Activated naive CD8-positive, alpha-beta T cell treated with anti-CD3 and anti-CD28 coated beads, Interleukin-2, amount 50 U/mL, for 24 hours (primary cell): ENCODE measurements around the gene CYTH3.

Experiments used
- ATAC-seq: fragments of 150-1000 bp; cut with Tn5 transposase; one replicate; pipeline ENCODE4 v1.10.0; 2021
- DNase-seq: peaks from one replicate; pipeline ENCODE4 v3.0.0; 2021
- H3K27ac Mint-ChIP-seq: one replicate; pipeline ENCODE4 v1.8.0; 2021; ENCODE audit warnings: mild to moderate bottlenecking, mixed read lengths
- H3K27me3 Mint-ChIP-seq: one replicate; pipeline ENCODE4 v1.8.0; 2021; ENCODE audit warnings: mixed read lengths
- H3K36me3 Mint-ChIP-seq: one replicate; pipeline ENCODE4 v1.8.0; 2021; ENCODE audit warnings: low read depth, mixed read lengths
- H3K4me1 Mint-ChIP-seq: one replicate; pipeline ENCODE4 v1.8.0; 2021; ENCODE audit warnings: mixed read lengths
- H3K4me3 Mint-ChIP-seq: one replicate; pipeline ENCODE4 v1.8.0; 2021; ENCODE audit warnings: mild to moderate bottlenecking, moderate library complexity, mixed read lengths
- H3K9me3 Mint-ChIP-seq: one replicate; pipeline ENCODE4 v1.8.0; 2021; ENCODE audit warnings: mixed read lengths

CYTH3 gene

GRCh38 chr7:6256677-6257535, 15.5 kb downstream of the CYTH3 start:
- DNase-seq = peak; percentile 34
- H3K9me3 Mint-ChIP-seq = no peaks in the 10 kb centered on the region
- H3K36me3 Mint-ChIP-seq = no peaks in the 10 kb centered on the region
- ATAC-seq = peak; percentile 90
- peak overlapping the region; percentile 21 for H3K27ac Mint-ChIP-seq
- no peaks in the 10 kb centered on the region for H3K27me3 Mint-ChIP-seq
- peak overlapping the region; percentile 1 for H3K4me3 Mint-ChIP-seq
- H3K4me1 Mint-ChIP-seq = peaks cover 41% of the 10 kb centered on the region

GRCh38 chr7:6256109-6256483, 16.3 kb downstream of the CYTH3 start:
- Mint-ChIP-seq H3K4me1 (peaks cover 48% of the 10 kb centered on the region), H3K36me3 (no peaks in the 10 kb centered on the region), H3K27me3 (peaks cover 4% of the 10 kb centered on the region), H3K4me3 (peak overlapping the region; percentile 8), H3K27ac (peak overlapping the region; percentile 21), H3K9me3 (no peaks in the 10 kb centered on the region)
- DNase-seq = no peak
- ATAC-seq = no peak

GRCh38 chr7:6254866-6255265, 17.6 kb downstream of the CYTH3 start:
- Mint-ChIP-seq H3K9me3 (no peaks in the 10 kb centered on the region), H3K4me1 (peaks cover 58% of the 10 kb centered on the region), H3K27me3 (peaks cover 9% of the 10 kb centered on the region), H3K27ac (no peak overlapping the region), H3K36me3 (no peaks in the 10 kb centered on the region), H3K4me3 (no peak overlapping the region)
- DNase-seq (no peak), ATAC-seq (no peak)

- DNase-seq = no peak
- Mint-ChIP-seq H3K9me3 (no peaks in the 10 kb centered on the region), H3K4me3 (no peak overlapping the region), H3K36me3 (no peaks in the 10 kb centered on the region), H3K4me1 (peaks cover 41% of the 10 kb centered on the region), H3K27ac (no peak overlapping the region), H3K27me3 (peaks cover 11% of the 10 kb centered on the region)
- ATAC-seq = no peak
These were observed 19.7 kb downstream of the CYTH3 start for GRCh38 chr7:6252748-6253147.

- no peak overlapping the region for H3K4me3 Mint-ChIP-seq
- H3K36me3 Mint-ChIP-seq = no peaks in the 10 kb centered on the region
- DNase-seq = no peak
- peaks cover 37% of the 10 kb centered on the region for H3K4me1 Mint-ChIP-seq
- H3K9me3 Mint-ChIP-seq = no peaks in the 10 kb centered on the region
- no peak for ATAC-seq
- H3K27me3 Mint-ChIP-seq = peaks cover 11% of the 10 kb centered on the region
- no peak overlapping the region for H3K27ac Mint-ChIP-seq
These were observed 20.1 kb downstream of the CYTH3 start for GRCh38 chr7:6252341-6252746.

GRCh38 chr7:6251653-6252052, 20.8 kb downstream of the CYTH3 start:
- no peak overlapping the region for H3K4me3 Mint-ChIP-seq
- H3K27ac Mint-ChIP-seq = no peak overlapping the region
- ATAC-seq (no peak), DNase-seq (no peak)
- no peaks in the 10 kb centered on the region for H3K9me3 Mint-ChIP-seq
- H3K27me3 Mint-ChIP-seq = peaks cover 15% of the 10 kb centered on the region
- no peaks in the 10 kb centered on the region for H3K36me3 Mint-ChIP-seq
- peaks cover 30% of the 10 kb centered on the region for H3K4me1 Mint-ChIP-seq

GRCh38 chr7:6250364-6250833, 22.0 kb downstream of the CYTH3 start:
- H3K9me3 Mint-ChIP-seq = no peaks in the 10 kb centered on the region
- peaks cover 21% of the 10 kb centered on the region for H3K4me1 Mint-ChIP-seq
- H3K36me3 Mint-ChIP-seq = no peaks in the 10 kb centered on the region
- no peak overlapping the region for H3K4me3 Mint-ChIP-seq
- DNase-seq (peak; percentile 26), ATAC-seq (peak; percentile 95)
- H3K27ac Mint-ChIP-seq = peak overlapping the region; percentile 11
- H3K27me3 Mint-ChIP-seq = peaks cover 15% of the 10 kb centered on the region

- Mint-ChIP-seq H3K27me3 (peaks cover 15% of the 10 kb centered on the region), H3K4me1 (peaks cover 17% of the 10 kb centered on the region), H3K4me3 (no peak overlapping the region), H3K27ac (no peak overlapping the region), H3K9me3 (no peaks in the 10 kb centered on the region), H3K36me3 (no peaks in the 10 kb centered on the region)
- ATAC-seq (no peak), DNase-seq (no peak)
These were observed 23.4 kb downstream of the CYTH3 start for GRCh38 chr7:6249043-6249442.

GRCh38 chr7:6248581-6248980, 23.8 kb downstream of the CYTH3 start:
- Mint-ChIP-seq H3K4me1 (peaks cover 17% of the 10 kb centered on the region), H3K36me3 (no peaks in the 10 kb centered on the region), H3K9me3 (no peaks in the 10 kb centered on the region), H3K27ac (no peak overlapping the region), H3K27me3 (peaks cover 15% of the 10 kb centered on the region), H3K4me3 (no peak overlapping the region)
- ATAC-seq (no peak), DNase-seq (no peak)

- ATAC-seq (no peak), DNase-seq (no peak)
- H3K27ac Mint-ChIP-seq = no peak overlapping the region
- H3K36me3 Mint-ChIP-seq = no peaks in the 10 kb centered on the region
- peaks cover 12% of the 10 kb centered on the region for H3K4me1 Mint-ChIP-seq
- no peaks in the 10 kb centered on the region for H3K9me3 Mint-ChIP-seq
- H3K27me3 Mint-ChIP-seq = peaks cover 11% of the 10 kb centered on the region
- no peak overlapping the region for H3K4me3 Mint-ChIP-seq
These were observed 26.0 kb downstream of the CYTH3 start for GRCh38 chr7:6246251-6246917.

- DNase-seq (no peak), ATAC-seq (no peak)
- H3K4me3 Mint-ChIP-seq = no peak overlapping the region
- no peaks in the 10 kb centered on the region for H3K9me3 Mint-ChIP-seq
- peaks cover 6% of the 10 kb centered on the region for H3K4me1 Mint-ChIP-seq
- peaks cover 6% of the 10 kb centered on the region for H3K27me3 Mint-ChIP-seq
- H3K27ac Mint-ChIP-seq = no peak overlapping the region
- H3K36me3 Mint-ChIP-seq = no peaks in the 10 kb centered on the region
These were observed 28.4 kb downstream of the CYTH3 start for GRCh38 chr7:6244021-6244420.

GRCh38 chr7:6243168-6243567, 29.3 kb downstream of the CYTH3 start:
- ATAC-seq (no peak), DNase-seq (no peak)
- peaks cover 4% of the 10 kb centered on the region for H3K27me3 Mint-ChIP-seq
- H3K4me1 Mint-ChIP-seq = peaks cover 6% of the 10 kb centered on the region
- H3K27ac Mint-ChIP-seq = no peak overlapping the region
- no peaks in the 10 kb centered on the region for H3K36me3 Mint-ChIP-seq
- H3K4me3 Mint-ChIP-seq = no peak overlapping the region
- H3K9me3 Mint-ChIP-seq = no peaks in the 10 kb centered on the region

GRCh38 chr7:6242561-6242960, 29.9 kb downstream of the CYTH3 start:
- H3K27ac Mint-ChIP-seq = no peak overlapping the region
- peaks cover 6% of the 10 kb centered on the region for H3K4me1 Mint-ChIP-seq
- H3K4me3 Mint-ChIP-seq = no peak overlapping the region
- peaks cover 4% of the 10 kb centered on the region for H3K27me3 Mint-ChIP-seq
- no peaks in the 10 kb centered on the region for H3K9me3 Mint-ChIP-seq
- ATAC-seq (no peak), DNase-seq (no peak)
- H3K36me3 Mint-ChIP-seq = no peaks in the 10 kb centered on the region

GRCh38 chr7:6241607-6241973, 30.8 kb downstream of the CYTH3 start:
- Mint-ChIP-seq H3K36me3 (no peaks in the 10 kb centered on the region), H3K4me3 (no peak overlapping the region), H3K9me3 (no peaks in the 10 kb centered on the region), H3K27me3 (no peaks in the 10 kb centered on the region), H3K4me1 (peaks cover 6% of the 10 kb centered on the region), H3K27ac (no peak overlapping the region)
- no peak for DNase-seq
- ATAC-seq = no peak

- Mint-ChIP-seq H3K9me3 (no peaks in the 10 kb centered on the region), H3K4me1 (peaks cover 13% of the 10 kb centered on the region), H3K27me3 (no peaks in the 10 kb centered on the region), H3K36me3 (no peaks in the 10 kb centered on the region), H3K4me3 (no peak overlapping the region), H3K27ac (no peak overlapping the region)
- no peak for DNase-seq
- ATAC-seq = no peak
These were observed 34.0 kb downstream of the CYTH3 start for GRCh38 chr7:6238309-6238925.
